ENCODE measurements around the gene STK17A.
"Not testable (repeated sequence)": the region's sequence is repeated elsewhere in the genome, so short reads cannot be mapped to it uniquely, and the experiment has no call there.

STK17A gene

GRCh38 chr7:43569424-43569823 is 13.5 kb upstream of the STK17A start:
- no peak for DNase-seq

- DNase-seq, result no peak
Measured at GRCh38 chr7:43570688-43571365, 12.1 kb upstream of the STK17A start.

- peak; percentile 81 for DNase-seq
Measured at GRCh38 chr7:43572516-43573049, 10.3 kb upstream of the STK17A start.

- not testable (repeated sequence) for DNase-seq
Measured at GRCh38 chr7:43573832-43574231, 9.1 kb upstream of the STK17A start.

GRCh38 chr7:43575506-43575905 is 7.4 kb upstream of the STK17A start:
- DNase-seq, result no peak

GRCh38 chr7:43576241-43576640 is 6.7 kb upstream of the STK17A start:
- DNase-seq, result no peak

- no peak for DNase-seq
Measured at GRCh38 chr7:43577485-43577951, 5.4 kb upstream of the STK17A start.

- DNase-seq, result peak; percentile 22
Measured at GRCh38 chr7:43583424-43584194, 701 bp downstream of the STK17A start.

GRCh38 chr7:43584195-43584586 is 1.3 kb downstream of the STK17A start:
- DNase-seq, result peak; percentile 22

- DNase-seq, result not testable (repeated sequence)
Measured at GRCh38 chr7:43584733-43585132, 1.8 kb downstream of the STK17A start.

- no peak for DNase-seq
Measured at GRCh38 chr7:43585562-43585961, 2.7 kb downstream of the STK17A start.

- DNase-seq, result no peak
Measured at GRCh38 chr7:43586251-43586900, 3.5 kb downstream of the STK17A start.

GRCh38 chr7:43588477-43589132 is 5.7 kb downstream of the STK17A start:
- no peak for DNase-seq

GRCh38 chr7:43589133-43589478 is 6.2 kb downstream of the STK17A start:
- no peak for DNase-seq

GRCh38 chr7:43589728-43590127 is 6.8 kb downstream of the STK17A start:
- DNase-seq, result no peak

GRCh38 chr7:43590862-43591557 is 8.1 kb downstream of the STK17A start:
- DNase-seq, result no peak

- no peak for DNase-seq
Measured at GRCh38 chr7:43591558-43592180, 8.8 kb downstream of the STK17A start.

GRCh38 chr7:43592326-43592725 is 9.4 kb downstream of the STK17A start:
- no peak for DNase-seq

GRCh38 chr7:43593010-43593409 is 10.1 kb downstream of the STK17A start:
- DNase-seq, result no peak

- DNase-seq, result no peak
Measured at GRCh38 chr7:43594020-43594419, 11.1 kb downstream of the STK17A start.

- not testable (repeated sequence) for DNase-seq
Measured at GRCh38 chr7:43596426-43596825, 13.5 kb downstream of the STK17A start.

- no peak for DNase-seq
Measured at GRCh38 chr7:43600056-43600455, 17.1 kb downstream of the STK17A start.

Data from amniotic stem cell (primary cell).